SK-N-SH (cell line): Measurements from ENCODE around the gene GPC5.

Source experiments
- ELF1 ChIP-seq: IDR thresholded peaks from 2 replicates; pipeline ENCODE4 v1.4.0; 2012
- RAD21 ChIP-seq: IDR thresholded peaks from 2 replicates; pipeline ENCODE4 v1.6.1; 2012; ENCODE audit warnings: mild to moderate bottlenecking, low read length
- TF ChIP-seq, protein P1 (sequence below): IDR thresholded peaks from 2 replicates; pipeline ENCODE4 v1.4.0; 2012; ENCODE audit warnings: low read depth, borderline replicate concordance
- TF ChIP-seq, protein P2 (sequence below): fragments of 200-600 bp; sonication (generic); IDR thresholded peaks from 2 replicates; pipeline ENCODE4 v1.6.1; 2017; ENCODE audit warnings: antibody characterized with exemption, mild to moderate bottlenecking, moderate library complexity

DNA sequence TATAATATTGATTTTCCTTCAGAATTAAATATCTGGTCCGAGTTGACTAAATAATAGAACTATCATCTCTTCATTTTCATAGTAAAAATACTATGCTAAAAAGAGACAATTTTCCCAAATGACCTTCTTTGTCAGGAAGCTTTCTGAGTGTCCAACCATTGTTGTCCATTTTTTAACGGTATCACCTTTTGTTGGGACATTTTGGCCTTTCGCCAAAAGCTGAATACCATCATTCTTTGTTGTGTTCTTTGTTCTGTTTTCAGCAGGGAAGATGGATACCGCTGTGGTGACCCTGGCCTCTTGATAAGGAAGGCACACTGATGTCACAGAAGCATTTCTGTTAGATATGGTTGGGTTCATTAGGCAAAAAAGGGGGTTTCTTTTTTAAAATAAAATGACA is 1173.8 kb downstream of the GPC5 start:
- TF ChIP-seq RAD21 = no peak
- TF ChIP-seq, protein P1, sequence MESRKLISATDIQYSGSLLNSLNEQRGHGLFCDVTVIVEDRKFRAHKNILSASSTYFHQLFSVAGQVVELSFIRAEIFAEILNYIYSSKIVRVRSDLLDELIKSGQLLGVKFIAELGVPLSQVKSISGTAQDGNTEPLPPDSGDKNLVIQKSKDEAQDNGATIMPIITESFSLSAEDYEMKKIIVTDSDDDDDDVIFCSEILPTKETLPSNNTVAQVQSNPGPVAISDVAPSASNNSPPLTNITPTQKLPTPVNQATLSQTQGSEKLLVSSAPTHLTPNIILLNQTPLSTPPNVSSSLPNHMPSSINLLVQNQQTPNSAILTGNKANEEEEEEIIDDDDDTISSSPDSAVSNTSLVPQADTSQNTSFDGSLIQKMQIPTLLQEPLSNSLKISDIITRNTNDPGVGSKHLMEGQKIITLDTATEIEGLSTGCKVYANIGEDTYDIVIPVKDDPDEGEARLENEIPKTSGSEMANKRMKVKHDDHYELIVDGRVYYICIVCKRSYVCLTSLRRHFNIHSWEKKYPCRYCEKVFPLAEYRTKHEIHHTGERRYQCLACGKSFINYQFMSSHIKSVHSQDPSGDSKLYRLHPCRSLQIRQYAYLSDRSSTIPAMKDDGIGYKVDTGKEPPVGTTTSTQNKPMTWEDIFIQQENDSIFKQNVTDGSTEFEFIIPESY = no peak
- TF ChIP-seq ELF1 = no peak
- TF ChIP-seq, protein P2, sequence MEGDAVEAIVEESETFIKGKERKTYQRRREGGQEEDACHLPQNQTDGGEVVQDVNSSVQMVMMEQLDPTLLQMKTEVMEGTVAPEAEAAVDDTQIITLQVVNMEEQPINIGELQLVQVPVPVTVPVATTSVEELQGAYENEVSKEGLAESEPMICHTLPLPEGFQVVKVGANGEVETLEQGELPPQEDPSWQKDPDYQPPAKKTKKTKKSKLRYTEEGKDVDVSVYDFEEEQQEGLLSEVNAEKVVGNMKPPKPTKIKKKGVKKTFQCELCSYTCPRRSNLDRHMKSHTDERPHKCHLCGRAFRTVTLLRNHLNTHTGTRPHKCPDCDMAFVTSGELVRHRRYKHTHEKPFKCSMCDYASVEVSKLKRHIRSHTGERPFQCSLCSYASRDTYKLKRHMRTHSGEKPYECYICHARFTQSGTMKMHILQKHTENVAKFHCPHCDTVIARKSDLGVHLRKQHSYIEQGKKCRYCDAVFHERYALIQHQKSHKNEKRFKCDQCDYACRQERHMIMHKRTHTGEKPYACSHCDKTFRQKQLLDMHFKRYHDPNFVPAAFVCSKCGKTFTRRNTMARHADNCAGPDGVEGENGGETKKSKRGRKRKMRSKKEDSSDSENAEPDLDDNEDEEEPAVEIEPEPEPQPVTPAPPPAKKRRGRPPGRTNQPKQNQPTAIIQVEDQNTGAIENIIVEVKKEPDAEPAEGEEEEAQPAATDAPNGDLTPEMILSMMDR = no peak
